IMR-90 (cell line): ENCODE results near the gene IRF4.
A peak's percentile ranks its signal among the peaks of the same experiment; 100 is the strongest.

Experiments
- BHLHE40 ChIP-seq: fragments of 150-350 bp; IDR thresholded peaks from 2 replicates; pipeline ENCODE4 v1.6.1; 2016; ENCODE audit warnings: mild to moderate bottlenecking, low read depth, low read length
- CEBPB ChIP-seq: IDR thresholded peaks from 2 replicates; pipeline ENCODE4 v1.6.1; 2012; ENCODE audit warnings: low read depth, low read length, improper control_type of control experiment
- CTCF ChIP-seq: conservative IDR thresholded peaks from 2 replicates; pipeline ENCODE4 v1.5.1; 2012; ENCODE audit warnings: mild to moderate bottlenecking, low read depth, low read length, improper control_type of control experiment
- FOS ChIP-seq: fragments of 150-350 bp; IDR thresholded peaks from 2 replicates; pipeline ENCODE4 v1.6.1; 2016; ENCODE audit warnings: low read depth, low read length
- MAZ ChIP-seq: IDR thresholded peaks from 2 replicates; pipeline ENCODE4 v1.6.1; 2012; ENCODE audit warnings: low read depth, mild to moderate bottlenecking, low read length, improper control_type of control experiment, moderate library complexity, borderline replicate concordance
- MXI1 ChIP-seq: IDR thresholded peaks from 2 replicates; pipeline ENCODE4 v1.6.1; 2012; ENCODE audit warnings: low read depth, mild to moderate bottlenecking, low read length, moderate library complexity, borderline replicate concordance
- POLR2A ChIP-seq: IDR thresholded peaks from 2 replicates; pipeline ENCODE4 v1.6.1; 2012; ENCODE audit warnings: mild to moderate bottlenecking, low read depth, low read length
- RAD21 ChIP-seq: IDR thresholded peaks from 2 replicates; pipeline ENCODE4 v1.6.1; 2012; ENCODE audit warnings: low read length, improper control_type of control experiment
- RCOR1 ChIP-seq: IDR thresholded peaks from 2 replicates; pipeline ENCODE4 v1.6.1; 2012; ENCODE audit warnings: mild to moderate bottlenecking, low read length, improper control_type of control experiment; ENCODE audit not compliant: insufficient replicate concordance
- RFX5 ChIP-seq: IDR thresholded peaks from 2 replicates; pipeline ENCODE4 v1.8.0; 2012; ENCODE audit warnings: low read depth, mild to moderate bottlenecking, low read length, moderate library complexity
- SMC3 ChIP-seq: fragments of 150-350 bp; IDR thresholded peaks from 2 replicates; pipeline ENCODE4 v1.6.1; 2016; ENCODE audit warnings: low read depth, mild to moderate bottlenecking, antibody characterized with exemption, low read length, moderate library complexity

GRCh38 chr6:373773-374724, 17.5 kb upstream of the IRF4 start:
- TF ChIP-seq CTCF (peak; percentile 32), FOS (no peak), SMC3 (no peak), POLR2A (no peak), MXI1 (no peak), RCOR1 (no peak), RFX5 (no peak), MAZ (no peak), CEBPB (no peak), BHLHE40 (no peak), RAD21 (no peak; the same call in 1 of the 2 replicates)
